Amniotic stem cell (primary cell): Measurements from ENCODE around the gene WFS1.

Source experiments
- DNase-seq: peaks from one replicate; lab custom pipeline; 2025; lab: John Stamatoyannopoulos, UW

WFS1 gene

DNA sequence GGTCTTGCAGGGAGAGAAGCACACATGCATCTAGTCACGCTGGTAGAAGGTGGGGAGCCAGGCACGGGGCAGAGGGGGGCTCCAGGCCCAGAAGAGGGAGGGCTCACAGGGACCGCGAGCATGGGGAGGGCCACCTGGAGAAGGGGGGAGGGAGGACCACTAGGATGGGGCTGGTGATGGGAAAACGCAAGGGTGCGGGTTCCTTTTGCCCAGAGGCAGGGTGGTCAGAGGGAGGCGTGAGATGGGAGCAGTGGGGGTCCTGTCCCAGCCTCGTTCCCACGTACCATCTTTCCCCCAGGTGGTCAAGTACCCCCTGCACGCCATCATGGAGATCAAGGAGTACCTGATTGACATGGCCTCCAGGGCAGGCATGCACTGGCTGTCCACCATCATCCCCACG lies 30.7 kb downstream of the WFS1 start:
- no peak for DNase-seq

- DNase-seq, result no peak
These were observed 31.5 kb downstream of the WFS1 start for GRCh38 chr4:6301051-6301731.

- no peak for DNase-seq
These were observed 32.2 kb downstream of the WFS1 start for GRCh38 chr4:6301732-6302442.

DNA sequence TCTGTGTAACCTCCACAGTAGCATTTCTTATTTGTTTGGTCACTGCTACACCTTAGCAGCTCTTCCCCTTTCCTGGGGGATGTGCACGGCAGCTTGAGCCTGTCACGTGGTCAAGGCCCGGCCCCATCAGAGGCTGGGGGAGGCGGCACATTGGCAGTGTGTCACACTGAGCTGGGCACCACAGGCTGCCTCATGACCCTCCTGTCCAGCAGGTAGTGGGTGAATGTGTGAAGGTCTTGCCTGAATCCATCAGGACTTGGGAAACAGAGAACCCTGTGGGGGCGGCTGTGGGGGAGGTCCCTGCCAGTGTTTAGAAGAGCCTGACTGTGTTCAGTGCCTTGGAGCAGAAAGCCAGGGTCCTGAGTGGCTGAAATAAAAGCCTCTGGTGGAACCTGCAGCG lies 33.2 kb downstream of the WFS1 start:
- DNase-seq, result no peak

- DNase-seq, result no peak
These were observed 34.3 kb downstream of the WFS1 start for GRCh38 chr4:6303943-6304342.

GRCh38 chr4:6306299-6306698 lies 36.6 kb downstream of the WFS1 start:
- no peak for DNase-seq

DNA sequence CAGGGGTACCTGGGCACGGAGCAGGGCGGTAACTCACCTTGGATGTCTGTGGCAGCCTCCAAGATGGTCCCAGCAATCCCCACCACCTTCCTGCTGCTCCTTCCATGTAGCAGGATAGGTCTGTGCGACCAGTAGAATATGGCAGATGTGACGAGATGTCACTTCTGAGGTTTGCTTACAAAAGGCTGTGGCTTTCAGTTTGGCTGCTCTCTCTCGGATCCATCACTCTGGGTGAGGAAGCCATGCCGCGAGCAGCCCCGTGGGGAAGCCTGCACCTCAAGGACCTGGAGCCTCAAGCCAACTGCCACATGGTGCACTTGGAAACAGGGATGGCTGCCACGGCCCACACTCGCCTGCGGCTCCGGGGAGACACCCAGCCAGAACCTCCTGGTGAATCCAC lies 37.6 kb downstream of the WFS1 start:
- DNase-seq, result no peak

GRCh38 chr4:6307891-6308290 lies 38.2 kb downstream of the WFS1 start:
- no peak for DNase-seq

DNA sequence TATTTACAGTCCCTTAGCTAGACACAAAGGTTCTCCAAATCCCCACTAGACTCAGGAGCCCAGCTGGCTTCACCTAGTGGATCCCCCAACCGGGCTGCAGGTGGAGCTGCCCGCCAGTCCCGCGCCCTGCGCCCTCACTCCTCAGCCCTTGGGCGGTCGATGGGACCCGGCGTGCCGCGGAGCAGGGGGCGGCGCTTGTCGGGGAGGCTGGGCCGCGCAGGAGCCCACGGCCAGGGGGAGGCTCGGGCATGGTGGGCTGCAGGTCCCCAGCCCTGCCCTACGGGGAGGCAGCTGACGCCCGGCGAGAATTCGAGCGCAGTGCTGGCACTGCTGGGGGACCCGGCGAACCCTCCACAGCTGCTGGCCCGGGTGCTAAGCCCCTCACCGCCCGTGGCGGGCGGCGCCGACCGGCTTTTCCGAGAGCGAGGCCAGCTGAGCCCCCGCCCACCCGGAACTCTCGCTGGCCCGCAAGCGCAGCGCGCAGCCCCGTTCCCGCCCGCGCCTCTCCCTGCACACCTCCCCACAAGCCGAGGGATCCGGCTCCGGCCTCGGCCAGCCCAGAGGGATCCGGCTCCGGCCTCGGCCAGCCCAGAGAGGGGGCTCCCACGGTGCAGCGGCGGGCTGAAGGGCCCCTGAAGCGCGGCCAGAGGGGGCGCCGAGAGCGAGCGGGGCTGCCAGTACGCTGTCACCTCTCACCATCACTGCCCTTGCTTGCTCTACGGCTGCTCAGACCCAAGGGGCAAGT lies 39.4 kb downstream of the WFS1 start:
- no peak for DNase-seq

DNA sequence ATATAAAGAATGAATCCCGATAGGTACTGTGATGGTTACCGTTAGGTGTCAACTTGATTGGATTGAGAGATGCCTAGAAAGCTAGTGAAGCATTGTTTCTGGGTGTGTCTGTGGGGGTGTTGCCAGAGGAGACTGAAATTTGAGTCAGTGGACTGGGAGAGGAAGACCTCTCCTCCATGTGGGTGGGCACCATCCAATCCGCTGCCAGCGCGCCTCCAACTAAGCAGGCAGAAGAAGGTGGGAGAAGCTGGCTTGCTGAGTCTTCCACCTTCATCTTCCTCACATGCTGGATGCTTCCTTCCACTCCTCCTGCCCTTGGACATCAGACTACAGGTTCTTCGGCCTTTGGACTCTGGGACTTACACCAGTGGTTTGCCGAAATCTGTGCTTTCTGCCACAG lies 40.1 kb downstream of the WFS1 start:
- DNase-seq, result no peak

DNA sequence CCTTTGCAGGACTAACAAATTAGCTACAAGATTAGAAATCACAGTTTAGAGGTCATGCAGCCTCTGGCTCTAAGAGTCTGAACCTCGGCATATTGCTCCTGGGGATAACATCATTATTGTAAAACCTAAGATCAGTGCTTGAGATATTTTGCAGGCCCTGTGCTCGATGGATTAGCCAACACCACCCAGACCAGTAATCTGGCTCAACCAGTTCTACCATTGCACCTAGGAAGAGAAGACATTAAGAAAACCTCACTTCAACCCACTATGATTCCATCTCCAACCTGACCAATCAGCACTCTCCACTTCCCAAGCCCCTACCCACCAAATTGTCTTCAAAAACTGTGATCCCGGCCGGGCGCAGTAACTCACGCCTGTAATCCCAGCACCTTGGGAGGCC lies 43.6 kb downstream of the WFS1 start:
- no peak for DNase-seq

DNA sequence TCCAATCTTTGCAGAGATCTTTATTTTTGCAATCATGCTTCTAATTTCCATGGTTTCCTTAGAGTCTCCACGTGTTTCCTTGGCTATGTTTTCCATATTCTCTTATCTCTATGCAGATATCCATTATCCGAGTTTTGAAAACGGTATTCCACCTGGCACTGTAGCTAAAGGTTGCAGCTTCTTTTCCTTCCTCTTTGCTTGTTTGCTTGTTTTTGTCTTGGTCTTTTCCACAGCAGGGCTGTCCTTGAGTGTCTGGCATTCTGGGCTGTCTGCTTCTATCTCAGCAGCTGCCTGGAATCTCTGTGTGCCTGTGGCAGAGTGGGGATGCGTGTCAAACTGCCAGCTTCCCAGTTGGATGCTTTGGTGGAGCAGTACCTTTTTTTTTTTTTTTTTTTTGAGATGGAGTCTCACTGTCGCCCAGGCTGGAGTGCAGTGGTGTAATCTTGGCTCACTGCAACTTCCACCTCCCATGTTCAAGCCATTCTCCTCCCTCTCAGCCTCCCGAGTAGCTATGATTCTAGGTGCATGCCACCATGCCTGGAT lies 46.9 kb downstream of the WFS1 start:
- DNase-seq, result no peak

DNA sequence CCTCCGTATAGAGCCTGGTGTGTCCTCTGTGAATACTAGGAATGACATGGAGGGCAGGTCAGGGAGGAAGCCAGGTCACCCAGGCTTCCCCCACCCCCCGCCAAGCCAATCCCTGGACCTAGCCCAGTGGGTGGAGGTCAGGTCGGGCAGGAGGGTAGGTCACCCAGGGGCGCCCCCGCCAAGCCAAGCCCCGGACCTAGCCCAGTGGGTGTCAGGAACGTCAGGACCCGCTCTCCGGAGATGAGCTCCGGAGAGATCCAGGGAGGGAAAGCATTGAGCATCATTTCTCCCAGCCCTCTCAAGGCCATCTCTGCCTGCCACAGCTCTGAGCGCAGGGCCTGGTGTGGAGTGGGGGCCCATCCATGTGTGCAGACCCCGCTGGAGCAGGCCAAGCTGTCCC lies 48.6 kb downstream of the WFS1 start:
- DNase-seq, result no peak

DNA sequence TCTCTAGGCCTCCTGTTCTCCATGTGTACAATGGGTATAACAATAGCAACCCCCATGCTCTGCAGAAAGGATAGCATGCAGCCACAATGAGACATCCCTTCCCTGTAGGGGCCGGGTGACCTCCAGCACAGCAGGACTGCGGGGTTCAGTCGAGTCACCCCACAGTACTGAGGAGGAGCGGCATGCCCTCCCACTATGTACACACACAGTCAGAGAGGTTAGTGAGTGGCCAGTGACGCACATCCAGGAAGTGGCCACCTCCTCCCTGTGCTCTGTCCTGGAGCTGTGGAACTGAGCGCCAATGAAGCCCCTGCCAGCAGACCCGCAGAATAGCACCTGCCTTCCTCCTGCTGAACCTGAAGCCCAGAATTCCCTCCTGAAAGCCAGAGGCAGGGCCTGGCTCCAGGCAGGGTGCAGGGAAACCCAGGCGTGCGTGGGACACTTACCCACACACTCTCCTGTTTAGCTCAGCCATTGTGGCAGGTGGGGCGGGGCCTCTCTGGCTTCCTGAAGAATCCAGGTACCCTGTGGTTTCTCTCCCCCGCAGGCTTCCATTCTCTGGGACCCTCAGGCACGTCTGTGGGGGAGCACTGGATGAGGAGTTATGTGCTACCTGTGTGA lies 50.0 kb downstream of the WFS1 start:
- no peak for DNase-seq

- DNase-seq, result no peak
These were observed 51.0 kb downstream of the WFS1 start for GRCh38 chr4:6320663-6321062.

- no peak for DNase-seq
These were observed 51.7 kb downstream of the WFS1 start for GRCh38 chr4:6321361-6321760.

DNA sequence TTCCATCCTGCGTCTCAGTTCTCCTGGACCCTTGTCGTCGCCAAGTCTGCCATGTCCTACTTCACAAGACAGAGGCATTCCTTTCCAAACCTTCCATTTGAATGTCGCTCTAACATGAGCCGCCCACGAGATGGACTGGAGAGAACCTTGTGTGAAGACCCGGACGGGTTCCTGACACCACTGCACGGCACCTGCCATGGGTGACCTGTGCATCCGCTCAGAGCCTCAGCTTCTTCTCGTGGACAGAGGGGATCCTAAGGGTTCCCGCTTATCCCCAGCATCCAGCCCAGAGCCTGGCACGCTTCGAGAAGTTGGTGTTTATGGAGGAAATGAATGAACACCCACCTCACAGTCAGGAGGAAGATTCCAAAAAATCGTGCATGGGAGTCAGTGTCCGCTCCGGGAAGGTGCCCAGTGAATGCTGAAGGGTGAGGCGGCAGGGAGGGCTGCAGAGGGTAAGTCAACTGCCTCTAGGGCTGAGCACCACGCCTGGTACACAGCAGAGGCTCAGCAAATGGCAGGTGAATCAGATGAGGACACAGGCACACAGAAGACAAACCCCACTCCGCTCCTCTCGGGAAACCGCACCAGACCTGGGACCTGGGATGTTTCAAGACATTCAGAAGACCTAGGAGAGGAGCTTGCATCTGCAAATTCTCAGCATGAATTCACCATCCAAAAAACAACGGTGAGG lies 52.6 kb downstream of the WFS1 start:
- no peak for DNase-seq

DNA sequence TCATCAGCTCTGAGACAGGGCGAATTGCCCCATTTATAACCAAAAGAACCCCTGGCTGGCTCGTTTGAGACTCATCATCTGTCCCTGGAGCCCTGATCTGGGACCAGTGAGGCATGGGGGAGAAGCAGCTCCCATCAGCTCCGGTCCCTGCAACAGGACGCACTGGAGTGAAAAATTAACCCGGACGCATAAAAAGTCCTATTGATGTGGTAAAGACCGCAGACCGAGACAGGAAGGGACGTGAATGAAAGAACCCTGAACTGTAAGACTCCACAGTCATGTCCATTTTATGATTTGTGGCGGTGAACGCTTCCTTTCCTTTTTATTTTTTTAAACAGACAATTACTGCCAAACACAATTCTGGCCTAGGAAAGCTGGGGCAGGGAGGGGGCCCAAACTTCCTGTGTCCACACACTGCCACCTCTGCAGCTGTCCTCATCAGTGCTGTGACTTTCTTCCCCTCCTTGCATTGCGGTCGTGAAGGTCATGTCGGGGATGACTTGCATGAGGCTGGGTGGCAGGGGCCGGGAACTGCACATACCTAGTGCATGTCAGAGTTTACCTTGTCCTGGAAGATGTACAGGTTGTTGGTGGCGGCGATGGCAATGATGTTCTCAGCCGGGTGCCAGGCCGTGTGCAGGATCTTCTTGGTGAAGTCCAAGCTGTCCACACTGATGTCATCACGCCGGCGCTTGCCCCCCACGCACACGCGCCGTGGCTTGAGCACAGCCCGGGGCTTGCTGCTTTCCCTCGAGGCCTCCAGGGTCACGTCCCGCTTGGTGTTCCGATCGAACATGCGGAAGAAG lies 53.3 kb downstream of the WFS1 start:
- DNase-seq, result no peak

GRCh38 chr4:6324461-6324998 lies 54.9 kb downstream of the WFS1 start:
- no peak for DNase-seq

- no peak for DNase-seq
These were observed 55.5 kb downstream of the WFS1 start for GRCh38 chr4:6324999-6325787.
